IMR-90 (cell line): Measurements from ENCODE around the gene ASB4. TPM values are rescaled to one million over a fixed set of nuclear protein-coding genes. Genes with fewer than 3 reads are reported as not detected.

Experiments
- ATAC-seq: fragments of 200-7000 bp; cut with Tn5 transposase; 2 replicates; pipeline ENCODE4 v1.9.1; 2020; ENCODE audit warnings: low read depth, mild to moderate bottlenecking, moderate library complexity
- BruUV-seq: library from RNA; stranded (reverse); fragments of 400-500 nt; replicated peaks from 2 replicates; lab custom pipeline; 2021; lab: Mats Ljungman, UMichigan
- CTCF ChIA-PET: fragments of 300-600 bp; formaldehyde crosslinking; extraction: SDS; loops from one replicate; lab custom pipeline; 2021; ENCODE audit warnings: antibody characterized with exemption; lab: Yijun Ruan, JAX
- POLR2A ChIA-PET: fragments of 300-600 bp; sonication (Branson Sonifier 250); formaldehyde crosslinking; loops from one replicate; lab custom pipeline; 2022; ENCODE audit warnings: antibody characterized with exemption; ENCODE audit not compliant: unreplicated experiment; lab: Charles Lee
- DNase-seq: peaks from one replicate; pipeline ENCODE4 v3.0.0; 2013
- H2AFZ ChIP-seq: replicated peaks from 2 replicates; pipeline ENCODE3; 2013; ENCODE audit warnings: low read length, mild to moderate bottlenecking; ENCODE audit not compliant: poor library complexity
- H2AK5ac ChIP-seq: 2 replicates; pipeline ENCODE4 v1.6.1; 2013; ENCODE audit warnings: low read depth, low read length, inconsistent platforms
- H2AK9ac ChIP-seq: replicated peaks from 2 replicates; pipeline ENCODE3; 2013; ENCODE audit warnings: mild to moderate bottlenecking, low read depth, low read length, moderate library complexity; ENCODE audit not compliant: poor library complexity
- H2BK120ac ChIP-seq: 2 replicates; pipeline ENCODE4 v1.6.1; 2013; ENCODE audit warnings: low read depth, low read length, inconsistent platforms
- H2BK15ac ChIP-seq: 3 replicates; pipeline ENCODE4 v1.6.1; 2013; ENCODE audit warnings: low read depth, low read length, inconsistent platforms
- H2BK20ac ChIP-seq: 2 replicates; pipeline ENCODE4 v1.6.1; 2013; ENCODE audit warnings: low read depth, mild to moderate bottlenecking, inconsistent platforms, low read length, moderate library complexity
- H2BK5ac ChIP-seq: 2 replicates; pipeline ENCODE4 v1.6.1; 2013; ENCODE audit warnings: mild to moderate bottlenecking, low read depth, low read length, inconsistent platforms; ENCODE audit not compliant: poor library complexity, severe bottlenecking
- H3K14ac ChIP-seq: replicated peaks from 2 replicates; pipeline ENCODE4 v1.6.1; 2013; ENCODE audit warnings: low read depth, low read length, inconsistent platforms
- H3K18ac ChIP-seq: 2 replicates; pipeline ENCODE4 v1.6.1; 2013; ENCODE audit warnings: low read depth, low read length, control low read depth
- H3K23ac ChIP-seq: 2 replicates; pipeline ENCODE4 v1.6.1; 2013; ENCODE audit warnings: low read depth, low read length, inconsistent platforms
- H3K27ac ChIP-seq: 2 replicates; pipeline ENCODE4 v1.5.1; 2013; ENCODE audit warnings: mild to moderate bottlenecking, control low read depth, low read length; ENCODE audit not compliant: insufficient read depth
- H3K27me3 ChIP-seq: 2 replicates; pipeline ENCODE4 v1.6.1; 2013; ENCODE audit warnings: low read length; ENCODE audit not compliant: control insufficient read depth, insufficient read depth
- H3K36me3 ChIP-seq: 2 replicates; pipeline ENCODE4 v1.6.1; 2013; ENCODE audit warnings: low read length, mixed read lengths; ENCODE audit not compliant: control insufficient read depth, insufficient read depth
- H3K4ac ChIP-seq: 2 replicates; pipeline ENCODE4 v1.6.1; 2013; ENCODE audit warnings: low read depth, low read length, inconsistent platforms
- H3K4me1 ChIP-seq: 2 replicates; pipeline ENCODE4 v1.6.1; 2013; ENCODE audit warnings: low read length, mixed read lengths; ENCODE audit not compliant: control insufficient read depth, insufficient read depth
- H3K4me2 ChIP-seq: 2 replicates; pipeline ENCODE4 v1.6.1; 2013; ENCODE audit warnings: low read depth, mild to moderate bottlenecking, control low read depth, low read length, moderate library complexity
- H3K4me3 ChIP-seq: 2 replicates; pipeline ENCODE4 v1.5.1; 2013; ENCODE audit warnings: low read depth, mild to moderate bottlenecking, control low read depth, low read length, moderate library complexity; ENCODE audit not compliant: insufficient read depth
- H3K56ac ChIP-seq: 2 replicates; pipeline ENCODE4 v1.6.1; 2013; ENCODE audit warnings: low read length, inconsistent platforms; ENCODE audit not compliant: insufficient read depth; ENCODE audit errors: extremely low read depth
- H3K79me1 ChIP-seq, 2 experiments: 2 replicates each; pipeline ENCODE4 v1.6.1; 2013; ENCODE audit warnings: low read length in 2 of 2, inconsistent platforms in 1 of 2, low read depth in 1 of 2
- H3K9ac ChIP-seq: 2 replicates; pipeline ENCODE4 v1.6.1; 2013; ENCODE audit warnings: low read depth, low read length, control low read depth
- H3K9me1 ChIP-seq: 2 replicates; pipeline ENCODE4 v1.6.1; 2013; ENCODE audit warnings: low read length, inconsistent platforms; ENCODE audit not compliant: insufficient read depth
- H3K9me3 ChIP-seq: 2 replicates; pipeline ENCODE4 v1.6.1; 2013; ENCODE audit warnings: low read length; ENCODE audit not compliant: control insufficient read depth, insufficient read depth
- H4K20me1 ChIP-seq: 2 replicates; pipeline ENCODE4 v1.6.1; 2013; ENCODE audit warnings: low read length, inconsistent platforms; ENCODE audit not compliant: insufficient read depth
- H4K5ac ChIP-seq: 2 replicates; pipeline ENCODE4 v1.6.1; 2013; ENCODE audit warnings: mild to moderate bottlenecking, low read depth, low read length, control low read depth
- H4K8ac ChIP-seq, 2 experiments: 2 replicates each; pipeline ENCODE4 v1.6.1; 2013; ENCODE audit warnings: low read depth in 2 of 2, low read length in 2 of 2, control low read depth in 1 of 2, inconsistent platforms in 1 of 2
- H4K91ac ChIP-seq: 2 replicates; pipeline ENCODE4 v1.6.1; 2013; ENCODE audit warnings: low read depth, low read length, inconsistent platforms; ENCODE audit not compliant: insufficient read depth
- BHLHE40 ChIP-seq: fragments of 150-350 bp; IDR thresholded peaks from 2 replicates; pipeline ENCODE4 v1.6.1; 2016; ENCODE audit warnings: mild to moderate bottlenecking, low read depth, low read length
- CEBPB ChIP-seq: IDR thresholded peaks from 2 replicates; pipeline ENCODE4 v1.6.1; 2012; ENCODE audit warnings: low read depth, low read length, improper control_type of control experiment
- CHD1 ChIP-seq: IDR thresholded peaks from 2 replicates; pipeline ENCODE4 v1.6.1; 2012; ENCODE audit warnings: low read depth, low read length, improper control_type of control experiment
- ELK1 ChIP-seq: fragments of 150-350 bp; IDR thresholded peaks from 2 replicates; pipeline ENCODE4 v1.6.1; 2016; ENCODE audit warnings: low read depth, mild to moderate bottlenecking, low read length, moderate library complexity, borderline replicate concordance
- FOS ChIP-seq: fragments of 150-350 bp; IDR thresholded peaks from 2 replicates; pipeline ENCODE4 v1.6.1; 2016; ENCODE audit warnings: low read depth, low read length
- MAZ ChIP-seq: IDR thresholded peaks from 2 replicates; pipeline ENCODE4 v1.6.1; 2012; ENCODE audit warnings: low read depth, mild to moderate bottlenecking, low read length, improper control_type of control experiment, moderate library complexity, borderline replicate concordance
- MXI1 ChIP-seq: IDR thresholded peaks from 2 replicates; pipeline ENCODE4 v1.6.1; 2012; ENCODE audit warnings: low read depth, mild to moderate bottlenecking, low read length, moderate library complexity, borderline replicate concordance
- NFE2L2 ChIP-seq: fragments of 150-350 bp; IDR thresholded peaks from 2 replicates; pipeline ENCODE4 v1.6.1; 2016; ENCODE audit warnings: low read depth, mild to moderate bottlenecking, low read length
- POLR2A ChIP-seq: IDR thresholded peaks from 2 replicates; pipeline ENCODE4 v1.6.1; 2012; ENCODE audit warnings: mild to moderate bottlenecking, low read depth, low read length
- RCOR1 ChIP-seq: IDR thresholded peaks from 2 replicates; pipeline ENCODE4 v1.6.1; 2012; ENCODE audit warnings: mild to moderate bottlenecking, low read length, improper control_type of control experiment; ENCODE audit not compliant: insufficient replicate concordance
- RFX5 ChIP-seq: IDR thresholded peaks from 2 replicates; pipeline ENCODE4 v1.8.0; 2012; ENCODE audit warnings: low read depth, mild to moderate bottlenecking, low read length, moderate library complexity
- SMC3 ChIP-seq: fragments of 150-350 bp; IDR thresholded peaks from 2 replicates; pipeline ENCODE4 v1.6.1; 2016; ENCODE audit warnings: low read depth, mild to moderate bottlenecking, antibody characterized with exemption, low read length, moderate library complexity
- USF2 ChIP-seq: fragments of 150-350 bp; IDR thresholded peaks from 2 replicates; pipeline ENCODE4 v1.6.1; 2017; ENCODE audit warnings: mild to moderate bottlenecking, antibody characterized with exemption, low read length, low read depth
- WGBS, 2 experiments: methylation state at CpG; one replicate each; pipeline versions ENCODE4 v1.1.5 to v1.1.7; 2013; ENCODE audit warnings: missing lambda C conversion rate in 2 of 2; ENCODE audit not compliant: insufficient read length in 1 of 2; ENCODE audit errors: extremely low coverage in 2 of 2; 5-methylcytosine and 5-hydroxymethylcytosine counted together
- dilution Hi-C: fragments of 300-500 bp; cut with HindIII; formaldehyde crosslinking; loops from one replicate; pipeline ENCODE4 v1.14.3; 2018; ENCODE audit warnings: low sequenced_read_pairs; ENCODE audit not compliant: unreplicated experiment
- in situ Hi-C: fragments of 300-500 bp; cut with MboI; formaldehyde crosslinking; loops from 3 replicates; pipeline ENCODE4 v1.14.3; 2019; ENCODE audit warnings: low sequenced_read_pairs, inconsistent platforms, mixed read lengths
- intact Hi-C: fragments of 100-400 bp; cut with micrococcal nuclease; formaldehyde crosslinking; loops from 2 replicates; pipeline ENCODE4 v1.10.0; 2022
- polyA plus RNA-seq, 3 experiments: library from polyadenylated mRNA; depleted of rRNA; stranded (reverse); fragments of >200 nt; gene quantifications; 2 replicates each; pipeline ENCODE4 v1.2.3, GENCODE V29; 2012; ENCODE audit warnings: low replicate concordance in 1 of 3
- total RNA-seq: library from RNA; depleted of rRNA; stranded (reverse); fragments of >200 nt; gene quantifications from 2 replicates; pipeline ENCODE4 v1.2.3, GENCODE V29; 2012

The ASB4 gene
- total and polyA plus RNA-seq, 2 of the 4 experiments (the other 2 are of a cell fraction): not detected

DNA sequence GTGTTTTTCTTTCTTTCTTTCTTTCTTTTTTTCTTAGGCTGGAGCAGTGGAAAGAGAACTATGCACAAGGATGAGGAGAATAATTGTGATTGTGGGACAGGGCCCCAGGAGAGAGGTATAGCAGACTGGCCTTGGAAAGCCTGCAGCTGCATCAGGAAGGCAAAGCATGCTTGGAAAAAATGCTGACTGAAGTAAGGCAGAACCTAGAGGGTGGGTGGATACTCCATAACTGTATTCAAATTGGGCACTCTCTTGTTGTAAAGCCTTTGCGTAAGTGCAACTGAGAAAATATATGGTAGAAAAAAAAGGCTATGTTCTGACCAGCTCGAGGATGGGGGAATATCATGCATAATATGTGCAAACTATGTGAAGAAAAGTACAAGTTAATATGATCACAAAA is 71.0 kb downstream of the ASB4 start:
- H2BK15ac ChIP-seq: no peak overlapping the region
- dilution Hi-C loops (no loop called here), intact Hi-C loops (no loop called here), in situ Hi-C loops (no loop called here)
- H3K4me1 ChIP-seq: no peaks in the 10 kb centered on the region
- CTCF ChIA-PET: no interaction called here
- no peak overlapping the region for H3K56ac ChIP-seq
- H4K91ac ChIP-seq: no peak overlapping the region
- peaks cover 2% of the 10 kb centered on the region for H3K27me3 ChIP-seq
- no peak overlapping the region for H3K27ac ChIP-seq
- no peak overlapping the region for H3K18ac ChIP-seq
- no peak for ATAC-seq
- H3K4ac ChIP-seq: no peak overlapping the region
- no peaks in the 10 kb centered on the region for H3K79me1 ChIP-seq
- H4K5ac ChIP-seq: no peak overlapping the region
- no peak overlapping the region for H2BK5ac ChIP-seq
- POLR2A ChIA-PET: interaction anchor here (0.6 kb wide), 1 partner anchor 177 kb away, joined by 3 read pairs; no protein-coding TSS in a partner anchor
- H3K9ac ChIP-seq: no peak overlapping the region
- no peak for TF ChIP-seq POLR2A
- no peak for TF ChIP-seq BHLHE40
- no peak for TF ChIP-seq ELK1
- TF ChIP-seq RFX5: no peak
- TF ChIP-seq FOS: no peak
- no peak for TF ChIP-seq RCOR1
- TF ChIP-seq MAZ: no peak
- no peak for TF ChIP-seq SMC3
- TF ChIP-seq MXI1: no peak
- TF ChIP-seq CHD1: no peak
- TF ChIP-seq CEBPB: no peak
- TF ChIP-seq USF2: no peak
- TF ChIP-seq NFE2L2: no peak
- H2BK20ac ChIP-seq: no peak overlapping the region
- H3K9me1 ChIP-seq: no peaks in the 10 kb centered on the region
- no peak for DNase-seq
- H3K4me2 ChIP-seq: no peak overlapping the region
- H4K8ac ChIP-seq: no peak overlapping the region
- no peak overlapping the region for H3K14ac ChIP-seq
- no peak overlapping the region for H2AFZ ChIP-seq
- H4K20me1 ChIP-seq: no peaks in the 10 kb centered on the region
- no peak overlapping the region for H3K4me3 ChIP-seq
- no peaks in the 10 kb centered on the region for H3K9me3 ChIP-seq
- no peaks in the 10 kb centered on the region for H3K36me3 ChIP-seq
- H2AK5ac ChIP-seq: no peak overlapping the region
- no TSS peak for BruUV-seq
- WGBS, 2 experiments: no CpG with 5 or more reads among the region's 2 CpGs
- no peak overlapping the region for H2AK9ac ChIP-seq
- no peak overlapping the region for H3K23ac ChIP-seq
- H2BK120ac ChIP-seq: no peak overlapping the region
